Measurements from ENCODE around the gene FSTL4. TPM values are rescaled to one million over a fixed set of nuclear protein-coding genes. Genes with fewer than 3 reads are reported as not detected.
A peak's percentile ranks its signal among the peaks of the same experiment; 100 is the strongest.

FSTL4 gene
- total and polyA plus RNA-seq, 2 of the 13 experiments (the other 11 are each of a cell fraction or from before 2014, with no cell fraction given): 2.1 to 3.0 TPM

DNA sequence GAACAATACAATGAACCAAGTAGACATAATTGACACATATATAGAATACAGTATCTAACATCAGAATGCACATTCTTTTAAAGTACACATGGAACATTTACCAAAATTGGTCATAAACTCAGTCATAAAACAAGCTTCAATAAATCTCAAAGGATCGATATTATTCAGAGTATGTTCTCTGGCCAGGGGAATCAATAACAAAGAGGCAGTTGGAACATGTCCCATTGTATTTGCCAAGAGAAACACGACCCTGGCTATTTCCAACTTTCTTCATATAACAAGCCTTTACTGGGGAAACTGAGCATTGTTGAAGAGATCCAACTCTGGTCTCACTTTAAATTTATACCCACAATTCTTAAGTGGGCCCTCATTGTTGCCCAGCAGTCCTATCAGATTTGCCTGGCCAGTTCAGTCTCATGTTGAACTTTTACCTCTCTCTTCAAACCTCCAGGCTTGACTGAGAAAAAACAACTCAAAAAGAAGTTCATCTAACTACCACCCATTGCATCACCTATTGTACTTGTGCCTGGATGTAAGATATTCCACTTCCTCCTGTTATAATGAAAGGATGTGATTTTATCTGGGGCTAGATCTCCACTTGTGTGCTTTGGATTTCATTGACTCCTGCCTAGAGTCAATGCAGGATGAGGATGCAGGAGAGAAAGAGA is 398.1 kb downstream of the FSTL4 start:
- CTCF ChIA-PET (ENCODE audit: low intra/inter-chr PET ratio, low total read pairs): no interaction called here
- H3K79me2 ChIP-seq (ENCODE audit: insufficient read depth, low read length): no peaks in the 10 kb centered on the region
- in situ Hi-C loops (cut with HindIII; ENCODE audit: extremely low pct_ligation_motif_present, low pct_unique_long_range_greater_than_20kb): no loop called here
- no peaks in the 10 kb centered on the region for H3K4me1 ChIP-seq (ENCODE audit: insufficient read depth, low read length)
- no peaks in the 10 kb centered on the region for H3K36me3 ChIP-seq (replicated peaks in 1 of 2; ENCODE audit: control insufficient read depth in 1 of 2, insufficient read depth in 2 of 2, low read length in 2 of 2)
- POLR2A ChIA-PET: no interaction called here
- intact Hi-C loops (cut with micrococcal nuclease; ENCODE audit: unreplicated experiment): no loop called here
- TF ChIP-seq CEBPB (IDR thresholded peaks at IDR 0.05; ENCODE audit: borderline replicate concordance, low read depth, low read length): 0 out of 2 replicates have a peak, but pooled peaks have one; percentile 8
- TF ChIP-seq ZNF205 (CRISPR knock-in tag; IDR thresholded peaks at IDR 0.05): no peak
- H2AFZ ChIP-seq (ENCODE audit: low read length): no peak overlapping the region
- no peak overlapping the region for H3K4me3 ChIP-seq (replicated peaks in 1 of 3; ENCODE audit: insufficient read depth in 1 of 3, low read depth in 2 of 3, low read length in 3 of 3)
- no peak overlapping the region for H3K4me2 ChIP-seq (ENCODE audit: low read depth, low read length)
- DNase-seq (ENCODE audit: low spot score) (no peak), FAIRE-seq (no peak), ATAC-seq (no peak)
- no peaks in the 10 kb centered on the region for H3K9me3 ChIP-seq (ENCODE audit: low read length)
- H4K20me1 ChIP-seq (ENCODE audit: insufficient read depth, low read length): no peaks in the 10 kb centered on the region
- 71% methylated on average over 2 of the region's 2 CpGs for WGBS (ENCODE audit: low lambda C conversion rate)
- H3K9ac ChIP-seq (ENCODE audit: insufficient read depth, low read depth, low read length): no peak overlapping the region
- no peak overlapping the region for H3K27ac ChIP-seq (ENCODE audit: extremely low read length, insufficient read depth, low read length)
- H3K27me3 ChIP-seq (ENCODE audit: control insufficient read depth in 1 of 2, insufficient read depth in 2 of 2, low read length in 2 of 2): no peaks in the 10 kb centered on the region
- no TSS peak for BruUV-seq (replicated peaks)

DNA sequence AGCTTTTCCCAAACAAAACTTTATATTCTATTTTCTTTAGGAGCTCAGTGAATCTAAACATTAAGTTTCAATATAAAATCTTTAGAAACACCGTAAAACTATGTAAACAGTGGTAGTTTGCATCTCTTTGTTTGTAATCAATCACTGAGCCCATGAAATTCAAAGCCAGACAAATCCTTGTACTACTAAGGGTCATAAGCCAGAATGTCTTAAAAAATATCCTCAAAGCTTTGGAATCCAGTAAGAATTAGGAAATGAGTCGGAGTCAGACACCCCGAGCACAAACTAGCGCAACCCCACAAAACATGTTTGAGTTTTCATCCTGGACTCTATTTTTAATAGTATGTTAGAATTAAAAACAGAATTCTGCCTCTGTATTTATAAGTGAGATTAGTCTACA is 406.7 kb downstream of the FSTL4 start:
- ChIA-PET POLR2A (no interaction called here), CTCF (ENCODE audit: low intra/inter-chr PET ratio, low total read pairs) (no interaction called here)
- intact Hi-C loops (cut with micrococcal nuclease; ENCODE audit: unreplicated experiment): no loop called here
- H4K20me1 ChIP-seq (ENCODE audit: insufficient read depth, low read length): no peaks in the 10 kb centered on the region
- no peak overlapping the region for H3K9ac ChIP-seq (ENCODE audit: insufficient read depth, low read depth, low read length)
- no peak for DNase-seq (ENCODE audit: low spot score)
- no peak overlapping the region for H3K27ac ChIP-seq (ENCODE audit: extremely low read length, insufficient read depth, low read length)
- no TSS peak for BruUV-seq (replicated peaks)
- H3K4me1 ChIP-seq (ENCODE audit: insufficient read depth, low read length): no peaks in the 10 kb centered on the region
- in situ Hi-C loops (cut with HindIII; ENCODE audit: extremely low pct_ligation_motif_present, low pct_unique_long_range_greater_than_20kb): no loop called here
- no peak overlapping the region for H3K4me3 ChIP-seq (replicated peaks in 1 of 3; ENCODE audit: insufficient read depth in 1 of 3, low read depth in 2 of 3, low read length in 3 of 3)
- ATAC-seq: no peak
- H3K79me2 ChIP-seq (ENCODE audit: insufficient read depth, low read length): no peaks in the 10 kb centered on the region
- H2AFZ ChIP-seq (ENCODE audit: low read length): no peak overlapping the region
- WGBS (ENCODE audit: low lambda C conversion rate): 96% methylated on average over 4 of the region's 4 CpGs
- H3K9me3 ChIP-seq (ENCODE audit: low read length): no peaks in the 10 kb centered on the region
- H3K4me2 ChIP-seq (ENCODE audit: low read depth, low read length): no peak overlapping the region
- no peaks in the 10 kb centered on the region; a peak in 1 of 5 replicates for H3K36me3 ChIP-seq (replicated peaks in 1 of 2; ENCODE audit: control insufficient read depth in 1 of 2, insufficient read depth in 2 of 2, low read length in 2 of 2)
- no peaks in the 10 kb centered on the region for H3K27me3 ChIP-seq (ENCODE audit: control insufficient read depth in 1 of 2, insufficient read depth in 2 of 2, low read length in 2 of 2)
- no peak for FAIRE-seq
- TF ChIP-seq MATR3 (CRISPR knock-in tag; IDR thresholded peaks at IDR 0.05): no peak
- TF ChIP-seq, protein P1, sequence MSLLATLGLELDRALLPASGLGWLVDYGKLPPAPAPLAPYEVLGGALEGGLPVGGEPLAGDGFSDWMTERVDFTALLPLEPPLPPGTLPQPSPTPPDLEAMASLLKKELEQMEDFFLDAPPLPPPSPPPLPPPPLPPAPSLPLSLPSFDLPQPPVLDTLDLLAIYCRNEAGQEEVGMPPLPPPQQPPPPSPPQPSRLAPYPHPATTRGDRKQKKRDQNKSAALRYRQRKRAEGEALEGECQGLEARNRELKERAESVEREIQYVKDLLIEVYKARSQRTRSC (CRISPR knock-in tag; IDR thresholded peaks at IDR 0.05; ENCODE audit: low read depth): no peak

Measured in HepG2 (cell line).